Bone marrow (tissue), 2 donors: Measurements from ENCODE around the gene CABLES1.

Source experiments
- DNase-seq, 2 donors: peaks; one replicate each; lab custom pipeline; 2025; lab: John Stamatoyannopoulos, UW

The CABLES1 gene

GRCh38 chr18:23301972-23302371 is 166.7 kb downstream of the CABLES1 start:
- DNase-seq = no peak

- no peak for DNase-seq
These were observed 167.2 kb downstream of the CABLES1 start for GRCh38 chr18:23302511-23302850.

DNA sequence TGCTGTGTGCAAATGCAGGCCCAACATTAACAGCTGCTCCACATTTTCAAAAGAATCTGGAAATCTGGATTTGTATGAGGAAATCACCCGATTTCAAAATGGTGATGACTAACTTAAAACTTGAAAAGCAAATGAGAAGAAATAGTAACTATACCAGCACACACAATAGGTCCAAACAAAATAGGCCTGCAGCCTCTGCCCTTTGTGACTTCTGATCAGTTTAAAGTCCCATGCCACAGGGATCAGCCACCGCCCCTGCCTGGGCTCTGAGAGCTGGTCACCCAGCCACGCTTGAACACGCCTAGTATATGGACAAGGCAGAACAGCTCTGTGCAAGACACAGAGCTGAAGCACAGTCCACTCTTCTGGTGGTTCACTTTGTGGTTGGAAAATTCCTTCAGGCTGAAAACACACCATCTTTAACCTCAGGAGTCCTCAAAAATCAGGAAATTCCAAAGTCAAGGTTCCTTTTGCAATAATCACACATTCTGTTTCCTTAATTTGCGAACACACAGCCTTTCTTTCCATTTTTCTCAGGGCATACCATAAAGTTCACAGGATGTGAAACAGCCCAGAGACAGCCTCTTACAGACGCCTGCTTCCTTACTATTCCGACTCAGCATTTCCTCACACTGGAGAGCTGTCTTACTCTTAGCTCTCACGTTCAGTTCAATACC is 167.7 kb downstream of the CABLES1 start:
- DNase-seq = no peak

- DNase-seq = no peak
These were observed 171.5 kb downstream of the CABLES1 start for GRCh38 chr18:23306822-23307221.

GRCh38 chr18:23307567-23308295 is 172.4 kb downstream of the CABLES1 start:
- DNase-seq = peak in 1 of 2 donors; percentile 5
